CD4-positive, alpha-beta T cell treated with Interferon gamma for 1 hour (primary cell): ENCODE measurements around the gene CHD6.

Experiments
- DNase-seq: peaks from one replicate; pipeline ENCODE4 v3.0.0-alpha.2; 2020

The CHD6 gene

DNA sequence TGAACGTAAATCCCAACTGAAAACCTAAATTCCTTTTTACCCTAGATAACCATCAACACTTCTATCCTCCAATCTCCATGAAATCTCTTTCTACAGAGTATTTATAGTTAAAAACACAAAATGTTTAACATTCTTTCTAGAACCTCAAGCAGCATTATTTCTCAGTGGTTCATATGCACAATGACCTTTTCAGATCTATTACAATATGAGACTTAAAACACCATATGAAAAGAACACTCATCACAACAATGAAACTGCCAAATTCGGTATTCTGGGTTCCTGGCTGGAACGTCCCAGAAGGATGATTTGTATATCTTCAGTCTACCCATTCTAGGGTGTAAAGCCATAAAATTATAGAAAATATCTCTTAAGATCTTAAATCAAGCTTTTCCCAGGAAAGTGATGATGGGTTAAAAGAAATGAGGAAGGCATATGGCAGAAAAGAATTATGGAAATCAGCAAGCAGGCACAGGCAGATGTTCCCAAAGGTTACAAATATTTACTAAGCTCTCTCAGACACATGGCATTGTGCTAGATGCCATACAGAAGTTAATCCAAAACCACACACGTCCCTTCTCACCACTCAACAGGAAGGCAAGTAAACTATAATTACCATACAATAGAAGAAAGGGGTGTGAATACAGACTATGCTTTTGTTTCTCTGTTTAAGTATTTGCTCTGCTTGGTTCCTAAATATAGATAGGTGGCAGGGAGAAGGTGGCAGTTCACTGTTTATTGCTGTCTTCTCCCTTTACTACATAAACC is 118.0 kb downstream of the CHD6 start:
- no peak for DNase-seq

DNA sequence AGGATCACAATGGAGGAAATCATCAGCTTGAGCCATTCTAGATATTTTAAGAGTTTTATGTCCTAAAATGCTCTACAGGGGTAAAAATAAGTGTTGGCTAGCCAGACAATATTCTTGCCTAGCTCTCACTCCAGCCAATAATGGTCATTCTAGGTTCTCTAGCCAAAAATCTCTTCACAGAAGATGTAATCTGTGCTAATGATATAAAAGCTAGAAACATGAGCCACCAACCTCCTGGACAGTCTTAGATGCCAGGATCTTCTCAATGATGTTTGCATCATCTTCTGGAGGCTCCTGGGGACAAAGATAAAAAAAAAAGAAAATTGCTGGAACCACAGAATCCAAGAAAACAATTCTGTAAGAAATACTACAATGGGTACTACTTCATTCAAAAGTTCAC is 119.1 kb downstream of the CHD6 start:
- no peak for DNase-seq

DNA sequence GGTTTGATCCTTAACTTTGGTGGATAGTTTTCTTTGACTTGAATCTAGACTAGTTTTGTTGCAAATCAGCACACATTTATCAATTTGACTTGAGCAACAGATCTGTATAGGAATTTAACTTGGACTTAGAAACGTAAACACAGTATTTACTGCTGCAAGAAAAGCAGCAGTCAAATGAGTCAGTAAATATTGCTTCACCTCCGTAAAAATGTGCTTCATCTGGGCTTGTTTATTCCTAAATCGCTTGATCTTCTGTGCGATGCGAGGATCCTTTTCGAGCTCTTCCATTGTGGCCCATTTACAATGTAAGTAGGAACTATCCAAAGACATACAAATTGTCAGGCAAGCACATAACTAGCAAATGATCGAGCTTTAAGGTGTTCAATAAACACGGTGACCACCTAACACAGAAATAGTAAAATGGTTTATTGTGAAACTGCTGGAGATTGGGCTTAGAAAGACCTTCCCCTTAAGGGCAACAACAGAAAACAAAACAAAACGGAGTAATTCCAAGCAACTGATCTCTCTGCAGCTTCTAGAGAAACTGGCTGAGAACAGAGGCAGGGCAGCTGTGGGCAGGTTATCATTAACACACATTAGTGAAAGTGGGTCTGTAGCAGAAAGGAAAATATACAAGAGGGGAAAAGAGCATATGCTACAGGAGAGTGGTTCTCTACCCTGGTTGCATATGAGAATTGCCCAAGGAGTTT is 120.8 kb downstream of the CHD6 start:
- no peak for DNase-seq

DNA sequence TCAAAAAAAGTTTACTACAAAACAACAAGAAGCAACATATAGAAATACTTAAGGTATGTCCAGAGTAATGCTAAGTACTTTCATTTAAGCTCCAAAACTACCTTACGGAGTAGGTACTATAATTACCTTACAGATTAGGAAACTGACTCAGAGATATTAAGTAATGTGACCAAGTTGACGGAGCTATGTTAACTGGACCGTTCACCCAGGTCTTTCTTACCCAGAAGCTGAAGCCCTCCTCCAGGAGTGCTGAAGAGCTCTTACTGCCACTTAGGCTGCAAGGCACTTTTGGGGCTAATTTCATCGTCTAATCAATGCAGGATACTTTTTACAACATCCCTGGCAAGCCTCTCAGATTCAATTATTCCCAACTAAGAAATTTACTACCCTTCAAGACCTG is 123.7 kb downstream of the CHD6 start:
- DNase-seq, result no peak

DNA sequence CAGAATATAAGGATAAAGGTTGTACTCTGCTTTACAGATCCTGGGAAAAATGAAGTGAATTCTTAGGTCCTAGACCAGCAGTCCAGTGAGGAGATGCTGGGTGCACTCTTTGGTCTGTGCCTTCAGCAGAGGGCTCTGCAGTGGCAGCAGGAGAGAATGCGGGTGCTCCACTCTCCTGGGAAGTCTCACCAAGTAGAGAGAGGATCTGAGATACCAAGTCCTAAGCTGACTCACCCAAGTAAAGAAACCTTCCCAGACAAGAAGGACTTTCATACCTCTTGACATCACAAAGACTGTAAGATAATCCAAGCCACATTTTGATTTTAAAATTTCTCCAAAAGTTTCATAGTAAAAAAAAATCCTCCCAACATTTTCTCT is 134.6 kb downstream of the CHD6 start:
- DNase-seq, result no peak

DNA sequence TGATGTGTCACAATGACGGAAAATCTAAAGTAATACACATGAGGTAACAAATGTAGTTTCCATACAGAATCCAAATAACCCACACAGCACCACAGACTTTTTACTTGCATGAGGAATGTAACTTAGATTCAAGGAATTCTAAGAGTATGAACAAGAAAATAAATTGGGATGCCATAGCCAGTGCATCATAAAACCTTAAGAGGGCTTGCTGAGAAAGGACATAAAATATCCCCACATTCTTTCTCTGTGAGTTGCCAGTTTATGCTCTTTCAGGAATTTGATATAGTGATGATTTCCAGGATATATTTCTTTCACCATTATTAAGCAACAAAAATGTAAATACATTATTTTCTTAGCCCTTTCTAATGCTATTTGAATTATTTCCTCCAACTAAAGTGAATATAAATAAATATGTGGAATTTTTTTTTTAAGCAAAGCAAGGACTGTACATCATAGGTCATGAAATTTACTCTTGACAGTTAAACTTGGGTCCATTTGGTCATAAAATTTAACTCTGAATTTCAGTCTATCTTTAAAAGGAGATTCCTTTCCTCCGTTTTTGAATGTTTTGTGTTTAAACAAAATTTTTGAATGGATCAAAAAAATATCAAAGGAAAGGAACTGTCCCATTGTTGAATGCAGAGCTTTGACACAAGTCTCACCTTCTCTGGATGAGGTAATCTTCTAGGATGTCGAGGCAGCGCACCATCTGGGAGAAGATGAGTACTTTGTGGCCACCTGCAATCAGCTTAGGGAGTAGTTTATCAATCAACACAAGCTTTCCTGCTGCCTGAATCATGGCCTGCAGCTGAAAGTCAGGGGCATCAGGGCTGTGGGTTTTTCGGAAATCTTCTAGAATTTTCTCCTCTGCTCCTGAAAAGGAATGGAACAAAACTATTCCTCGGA is 135.3 kb downstream of the CHD6 start:
- DNase-seq, result no peak

DNA sequence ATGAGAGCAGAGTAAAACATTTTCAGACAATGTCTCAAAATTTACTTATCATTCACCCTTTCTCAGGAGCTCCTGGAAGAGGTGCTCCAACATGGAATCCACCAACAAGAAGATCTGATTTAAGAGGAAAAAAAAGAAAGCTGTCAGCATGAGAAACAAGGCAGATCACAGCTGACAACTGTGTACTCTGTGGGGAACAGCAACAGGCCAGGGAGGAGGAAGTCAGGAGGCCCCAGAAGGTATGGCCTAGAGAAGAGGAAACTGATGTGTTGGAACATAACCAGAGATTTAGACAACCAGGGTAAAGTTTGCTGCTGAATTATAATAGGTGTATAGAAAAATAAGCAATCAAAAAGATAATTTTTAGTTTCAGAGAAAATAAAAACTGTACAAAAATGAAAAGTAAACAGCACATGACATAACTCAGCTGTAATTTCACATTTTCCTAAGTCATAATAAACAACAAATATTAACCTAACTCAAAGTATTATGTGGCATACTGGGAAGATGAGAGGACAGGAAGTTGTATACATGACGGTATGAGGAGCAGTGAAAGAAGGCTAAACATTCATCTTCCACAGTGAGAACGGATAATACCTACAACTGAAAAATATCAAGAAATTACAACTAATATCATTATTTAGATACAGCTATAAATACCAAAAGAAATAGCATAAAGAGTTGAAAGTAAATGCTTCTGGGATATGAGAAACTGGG is 138.0 kb downstream of the CHD6 start:
- no peak for DNase-seq

DNA sequence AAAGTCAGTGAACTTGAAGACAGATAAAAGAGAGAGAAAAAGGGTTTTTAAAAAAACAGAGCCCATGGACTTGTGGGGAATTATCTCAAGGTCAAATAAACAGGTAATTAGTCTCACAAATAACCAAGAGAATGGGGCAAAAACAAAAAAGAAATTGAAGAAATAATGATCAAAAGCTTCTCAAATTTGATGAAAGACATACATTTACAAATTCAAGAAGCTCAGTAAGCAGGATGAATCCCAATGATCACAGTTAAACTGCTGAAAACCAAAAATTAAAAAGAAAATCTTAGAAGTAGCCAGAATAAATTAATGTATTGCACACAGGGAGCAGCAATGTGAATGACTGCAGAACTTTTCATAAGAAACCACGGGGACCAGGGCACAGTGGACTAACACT is 139.1 kb downstream of the CHD6 start:
- no peak for DNase-seq

DNA sequence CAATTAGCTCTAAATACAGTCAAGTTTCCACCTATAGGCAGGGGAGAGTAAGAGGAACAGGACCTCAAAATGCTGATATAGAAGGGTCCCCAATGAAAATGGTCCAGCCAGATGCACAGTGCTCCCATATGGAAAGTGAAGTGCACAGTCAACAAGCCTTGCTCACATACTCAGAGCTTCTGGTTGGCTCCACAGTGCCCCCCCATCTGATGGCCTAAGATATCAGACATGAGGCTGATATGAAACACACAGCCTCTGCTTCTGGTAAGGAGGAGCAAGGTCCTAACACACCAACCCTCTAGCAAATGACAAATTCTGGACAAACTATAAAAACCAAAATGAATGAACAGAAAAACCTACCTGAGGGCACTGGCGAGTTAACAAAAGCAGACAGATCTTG is 140.2 kb downstream of the CHD6 start:
- DNase-seq, result no peak

DNA sequence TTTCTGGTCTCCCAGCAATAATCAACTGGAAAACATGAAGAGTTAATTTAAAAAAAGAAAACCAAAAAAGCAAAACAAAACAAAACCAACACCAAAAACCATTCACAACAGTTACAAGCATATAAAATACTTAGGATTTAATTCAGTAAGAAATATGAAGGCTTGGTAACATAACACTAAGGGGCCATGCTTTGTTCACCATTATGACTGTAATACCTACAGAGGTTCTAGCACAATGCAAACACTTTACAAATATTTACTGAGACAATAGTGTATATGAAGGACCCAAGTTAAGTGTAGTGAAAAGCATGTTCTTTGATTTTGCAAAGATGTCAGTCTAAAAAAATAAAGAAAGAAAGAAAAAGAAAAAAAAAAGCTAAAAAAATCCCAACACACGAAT is 141.7 kb downstream of the CHD6 start:
- no peak for DNase-seq

DNA sequence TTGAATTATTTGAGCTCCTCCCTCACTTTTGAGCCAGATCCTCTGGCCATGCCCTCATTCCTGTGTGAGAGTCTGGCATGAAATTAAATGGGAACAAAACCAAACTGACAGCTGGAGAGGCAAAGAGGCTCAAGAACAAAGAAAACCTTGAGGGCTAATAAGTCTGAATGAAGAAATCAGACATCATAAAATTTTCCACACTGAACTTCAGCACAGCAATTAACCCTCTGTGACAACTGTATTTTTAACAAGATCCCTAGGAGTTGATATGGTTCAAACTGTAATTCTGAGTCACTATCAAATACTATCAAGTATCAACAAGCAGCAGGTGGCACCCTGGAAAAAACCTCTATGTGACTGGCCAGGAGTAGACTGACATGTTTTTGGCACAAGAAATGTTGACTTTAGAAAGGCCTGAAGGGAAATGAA is 142.2 kb downstream of the CHD6 start:
- no peak for DNase-seq

DNA sequence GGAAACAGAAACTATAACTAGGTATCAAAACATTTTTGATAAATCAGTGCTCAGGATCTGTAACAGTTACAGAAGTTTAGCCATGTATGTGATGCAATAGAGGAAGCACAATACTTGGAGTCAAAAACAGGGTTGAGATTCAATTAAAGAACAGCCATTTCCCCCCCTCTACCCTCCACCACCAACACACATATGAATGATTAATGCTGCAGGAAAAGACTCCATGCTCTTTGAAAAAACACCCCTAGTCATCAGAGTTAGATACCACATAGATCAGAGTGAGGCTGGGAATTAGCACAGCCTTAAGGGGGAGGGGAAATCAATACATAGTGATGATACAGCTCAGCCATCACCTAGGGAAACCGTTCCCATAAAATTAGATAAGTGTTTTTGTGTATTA is 142.7 kb downstream of the CHD6 start:
- no peak for DNase-seq

DNA sequence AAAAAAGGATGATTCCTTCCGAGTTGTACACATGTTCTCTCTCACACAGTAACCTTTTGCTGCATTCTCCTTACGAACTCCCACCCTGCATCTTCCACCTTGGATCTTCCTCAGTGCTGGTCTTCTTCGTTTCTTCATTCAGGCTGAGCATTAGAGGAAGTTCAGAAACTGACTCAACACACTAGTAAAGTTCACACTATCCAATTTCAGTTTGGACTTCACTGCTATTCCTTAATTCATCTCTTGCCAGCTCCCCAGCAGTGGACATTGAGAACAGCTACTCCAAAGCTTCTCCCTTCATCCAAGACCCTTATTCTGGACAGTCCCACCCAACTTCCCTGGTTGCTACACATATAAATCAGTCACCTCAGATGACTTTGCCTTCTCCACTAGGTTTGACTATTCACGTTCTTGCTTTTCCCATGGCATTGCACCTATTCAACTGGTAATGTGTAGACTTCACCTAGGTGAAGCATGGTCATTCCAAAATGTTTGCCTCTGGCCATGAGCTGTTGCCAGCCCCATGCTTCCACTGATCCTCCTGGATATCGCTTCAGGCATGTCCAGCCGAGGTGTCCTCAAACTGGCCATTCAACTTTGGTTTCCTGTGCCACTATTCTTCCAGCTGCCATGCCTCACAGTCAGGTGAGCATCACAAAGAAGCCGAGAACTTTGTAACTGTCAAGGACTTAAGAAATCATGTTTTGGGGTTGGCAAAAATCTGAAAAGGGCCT is 147.6 kb downstream of the CHD6 start:
- no peak for DNase-seq

DNA sequence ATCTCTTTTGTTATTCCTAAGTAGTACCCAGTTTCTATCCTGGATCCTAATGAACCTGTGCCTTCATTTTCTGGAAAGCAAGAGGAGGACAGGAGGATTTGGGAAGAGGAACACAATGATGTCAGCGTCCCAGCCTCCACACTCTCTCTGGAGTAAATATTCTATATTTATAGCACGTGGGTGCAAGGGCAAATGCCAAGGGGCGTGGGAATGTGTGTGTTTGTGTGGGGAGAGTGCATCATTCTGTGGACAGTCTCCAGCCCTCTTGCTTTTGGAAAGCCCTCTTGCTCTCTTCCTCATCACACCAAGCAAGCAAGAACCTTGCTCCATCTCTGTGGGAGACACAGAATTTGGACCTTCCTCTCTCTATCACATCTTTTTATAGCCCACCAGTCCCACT is 148.3 kb downstream of the CHD6 start:
- DNase-seq, result no peak

DNA sequence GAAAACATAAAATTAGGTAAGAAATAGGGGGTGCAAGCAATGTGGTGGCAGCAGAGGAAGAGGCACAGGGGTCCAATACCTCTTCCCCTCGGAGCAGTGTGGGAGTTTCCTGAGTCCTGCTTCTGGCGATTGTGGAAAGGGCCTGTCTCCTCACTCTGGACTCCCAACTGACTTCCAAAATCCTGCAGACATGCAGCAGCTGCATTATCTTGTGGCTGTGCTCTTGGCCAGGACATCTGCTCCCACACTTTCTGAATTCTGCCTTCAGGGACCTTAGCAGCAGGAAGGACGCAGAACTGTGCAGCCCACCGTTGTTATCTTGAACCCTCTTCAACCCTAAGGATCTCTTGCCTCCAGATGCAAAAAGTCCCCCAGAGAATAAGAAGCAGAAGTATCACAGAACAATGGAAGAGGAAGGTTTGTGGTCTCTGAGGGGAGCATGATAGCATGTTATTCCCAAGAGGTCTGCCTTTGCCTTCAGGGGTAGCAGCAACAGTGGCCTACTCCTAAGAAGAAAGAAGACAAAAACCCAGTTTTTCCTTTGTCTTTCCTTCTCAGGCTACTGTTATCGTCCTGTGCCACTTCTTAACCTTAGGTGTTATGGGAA is 149.1 kb downstream of the CHD6 start:
- DNase-seq, result no peak

DNA sequence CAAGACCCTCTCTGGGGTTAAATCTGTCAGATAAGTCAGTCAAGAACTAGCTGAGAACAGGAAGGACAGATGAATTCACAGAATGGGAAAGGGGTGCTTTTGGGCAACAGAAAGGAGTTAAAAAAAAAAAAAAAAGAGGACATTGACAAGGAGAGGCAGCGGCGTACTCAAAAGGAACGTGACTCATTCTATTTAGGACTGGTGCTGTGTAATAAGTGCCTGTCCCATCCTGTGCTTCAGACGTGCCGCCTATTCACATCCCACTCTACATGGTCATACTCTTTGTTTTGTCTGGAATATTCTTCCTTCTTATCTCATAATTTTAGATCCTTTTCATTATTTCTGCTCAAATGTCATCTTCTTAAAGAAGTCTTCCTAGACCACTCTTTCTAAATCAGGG is 150.5 kb downstream of the CHD6 start:
- DNase-seq, result no peak

DNA sequence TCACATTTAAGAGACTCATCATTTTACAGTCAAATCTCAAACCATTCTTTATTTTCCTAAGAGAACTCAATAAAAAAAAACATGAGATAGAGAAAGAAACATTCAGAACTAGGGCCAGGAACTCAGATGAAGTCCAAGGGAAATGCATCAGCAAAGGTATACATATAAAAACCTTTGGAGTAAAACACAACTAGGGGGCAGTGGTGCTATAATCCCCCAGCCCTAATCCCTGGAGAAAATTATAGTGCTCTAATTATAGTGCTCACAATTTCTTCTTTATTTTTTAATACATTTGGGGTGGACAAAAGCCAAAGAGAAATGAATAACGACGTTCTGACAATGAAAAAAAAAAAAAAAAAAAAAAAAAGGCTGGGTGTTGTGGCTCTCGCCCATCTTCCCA is 151.0 kb downstream of the CHD6 start:
- no peak for DNase-seq

DNA sequence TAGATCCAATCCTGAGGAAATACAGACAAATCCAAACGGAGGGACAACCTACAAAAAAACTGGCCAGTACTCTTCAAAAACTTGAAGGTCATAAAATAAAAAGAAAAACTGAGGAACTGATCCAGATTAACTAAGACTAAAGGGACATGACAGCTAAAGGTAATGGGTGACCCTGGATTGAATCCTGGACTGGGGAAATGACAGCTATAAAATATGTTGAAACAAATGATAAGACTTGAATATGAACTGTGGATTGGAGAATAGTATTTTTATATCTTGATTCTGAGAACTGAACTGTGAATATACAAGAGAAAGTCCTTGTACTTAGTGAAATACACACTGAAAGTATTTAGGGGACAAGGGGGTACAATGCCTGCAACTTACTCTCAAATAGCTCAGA is 154.6 kb downstream of the CHD6 start:
- DNase-seq, result no peak

DNA sequence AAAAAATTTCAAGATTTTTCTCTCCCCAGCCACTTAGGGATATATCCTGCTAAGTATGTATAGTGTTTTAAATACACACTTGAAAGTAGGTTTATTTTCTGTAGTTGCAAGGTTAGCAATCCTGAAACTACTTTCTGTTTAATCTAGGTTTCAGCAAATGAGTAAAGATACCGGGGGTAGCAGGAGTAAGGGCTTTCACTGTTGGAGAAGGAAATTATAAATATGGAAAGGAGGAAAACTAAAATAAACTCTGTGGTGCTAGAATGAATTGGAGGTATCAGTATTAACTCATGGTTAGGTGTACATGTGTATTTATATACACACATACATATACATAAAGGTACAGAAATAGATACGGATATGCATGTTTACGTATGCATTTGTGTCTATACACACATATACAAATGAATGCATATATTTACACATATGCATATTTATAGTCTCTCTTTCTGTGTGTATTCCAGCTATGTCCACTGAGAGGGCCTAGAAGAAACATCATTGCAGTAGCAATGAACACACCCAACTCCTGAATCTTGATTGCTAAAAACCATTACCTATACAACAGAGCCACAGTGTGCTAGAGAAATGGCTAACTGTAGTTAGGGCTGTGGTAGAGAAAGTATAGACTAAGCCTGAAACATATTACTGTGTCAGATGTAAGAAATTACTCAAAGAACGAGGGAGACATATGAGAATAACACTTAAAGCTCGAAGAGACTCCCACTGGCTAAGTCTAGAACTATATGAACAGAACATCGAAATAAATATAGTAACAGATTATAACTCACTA is 155.6 kb downstream of the CHD6 start:
- no peak for DNase-seq

DNA sequence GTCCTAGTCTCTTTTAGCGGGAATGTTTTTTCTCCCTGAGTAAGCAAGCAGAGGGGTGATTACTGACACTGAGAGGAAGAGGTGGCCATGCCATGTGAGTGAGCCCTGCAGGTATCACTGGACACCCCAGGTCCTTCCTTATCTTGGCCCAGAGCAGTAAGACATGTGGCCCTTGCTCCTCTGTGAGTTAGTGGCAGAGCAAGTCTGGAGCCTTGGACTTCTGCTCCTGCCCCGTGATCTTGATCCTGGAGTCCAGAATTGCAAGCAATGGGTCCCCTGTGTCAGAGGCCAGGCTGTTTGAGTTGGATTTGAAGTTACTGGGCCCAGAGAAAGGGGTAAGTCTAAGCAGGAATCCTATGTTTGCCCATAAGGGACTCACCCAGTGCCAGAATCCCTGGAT is 159.4 kb downstream of the CHD6 start:
- no peak for DNase-seq
